T-helper 1 cell treated with Interleukin-12 subunit alpha and Interleukin-12 subunit beta and Interleukin-4 antibody, amounts not matched to agents 30 ng/mL and 1 ng/mL, for 36 hours (primary cell): Measurements from ENCODE around the gene ZNF486. TPM values are rescaled to one million over a fixed set of nuclear protein-coding genes. Genes with fewer than 3 reads are reported as not detected.
"Not testable (repeated sequence)": the region's sequence is repeated elsewhere in the genome, so short reads cannot be mapped to it uniquely, and the experiment has no call there.

Experiments
- intact Hi-C: fragments of 100-400 bp; cut with micrococcal nuclease; formaldehyde crosslinking; loops from one replicate; pipeline ENCODE4 v1.15.1; 2024
- total RNA-seq: library from RNA; stranded (reverse); gene quantifications from 2 replicates; pipeline ENCODE4 v1.2.3, GENCODE V29; 2022

Gene ZNF486
- total RNA-seq, 1 donor from 2014 or later, result 4.4 TPM

GRCh38 chr19:20233105-20233504 lies 66.1 kb downstream of the ZNF486 start:
- intact Hi-C loops, result no loop called here

- intact Hi-C loops, result no loop called here
These were observed 68.1 kb downstream of the ZNF486 start for GRCh38 chr19:20235156-20235555.

- intact Hi-C loops, result loop anchor here (1.0 kb wide), 2 partner anchors 71 to 505 kb away; partner anchors contain the start of genes ZNF14 and ZNF486
These were observed 71.0 kb downstream of the ZNF486 start for GRCh38 chr19:20237773-20238623.

- intact Hi-C loops, result no loop called here
These were observed 76.6 kb downstream of the ZNF486 start for GRCh38 chr19:20243629-20244028.

- intact Hi-C loops, result no loop called here
These were observed 77.3 kb downstream of the ZNF486 start for GRCh38 chr19:20244356-20244755.

GRCh38 chr19:20245309-20245708 lies 78.3 kb downstream of the ZNF486 start:
- intact Hi-C loops, result no loop called here

GRCh38 chr19:20247016-20247683 lies 80.1 kb downstream of the ZNF486 start:
- intact Hi-C loops, result no loop called here

- intact Hi-C loops, result not testable (repeated sequence)
These were observed 81.2 kb downstream of the ZNF486 start for GRCh38 chr19:20248258-20248657.

Other genes starting within 250 kb of the ZNF486 start
- gene ZNF682, start 127.7 kb upstream of the ZNF486 start, total RNA-seq, result 4.8 and 6.6 TPM in 2 replicates
- gene ZNF90, start 89.2 kb upstream of the ZNF486 start, total RNA-seq, result 4.1 TPM in 2 replicates